ENCODE data around the gene GRAMD2A.

The GRAMD2A gene

DNA sequence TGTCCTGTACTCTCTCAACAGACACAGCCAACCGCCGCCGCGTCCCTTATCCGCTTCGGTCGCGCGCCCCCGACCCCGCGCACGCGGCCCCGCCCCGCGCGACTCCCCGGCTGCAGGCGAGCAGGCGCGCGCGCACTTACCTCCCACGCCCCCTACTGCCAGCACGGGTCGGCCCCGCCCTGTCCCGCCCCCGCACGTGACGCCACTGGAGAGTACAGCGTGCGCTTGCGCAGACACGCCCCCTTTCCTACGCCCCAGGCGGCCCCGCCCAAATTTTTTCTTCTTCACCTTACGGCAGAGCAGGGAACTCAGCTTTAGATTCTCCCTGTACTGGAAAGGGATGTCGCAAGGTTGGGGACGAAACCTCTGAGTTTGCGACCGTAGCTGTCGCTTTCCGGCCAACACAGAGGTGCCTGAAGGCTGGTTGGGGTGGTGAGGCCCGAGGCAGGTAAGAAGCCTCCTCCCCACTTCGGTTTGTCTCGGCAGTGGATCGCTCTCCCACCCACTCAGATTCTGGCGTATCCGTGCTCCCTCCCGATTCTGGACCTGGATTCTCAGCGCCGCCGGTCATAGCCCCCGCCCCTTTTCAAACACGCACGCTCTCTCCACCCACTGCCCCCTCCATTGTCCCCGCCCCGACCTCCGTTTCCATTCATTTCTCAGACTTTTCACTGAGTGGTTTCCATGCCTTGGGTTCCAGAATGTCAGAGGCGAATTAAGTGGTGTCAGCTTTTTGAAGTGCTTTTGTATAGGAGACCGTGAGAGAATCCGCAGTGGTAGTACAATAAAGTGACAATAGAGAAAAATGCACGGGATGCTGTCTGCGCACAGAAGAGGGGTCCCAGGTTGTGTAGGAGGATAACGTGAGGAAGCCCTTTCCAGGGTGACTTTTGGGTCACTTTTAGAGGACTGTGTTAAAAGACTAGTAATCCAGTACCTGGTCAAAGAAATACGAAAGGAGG lies 79.3 kb downstream of the GRAMD2A start, which contains the start of the genes MYO9A and SENP8:
TSS of gene MYO9A (minus strand) at position 134 of the 962 bp plus-strand sequence. CDS start 71,587 bp downstream, outside the sequence.
TSS of gene SENP8 (plus strand) at position 387 of the 962 bp plus-strand sequence. CDS start 21,221 bp downstream, outside the sequence.
- CTCF ChIA-PET, result interaction anchor here (1.0 kb wide), 2 partner anchors 9 to 14 kb away, joined by 3 to 5 read pairs; no protein-coding TSS in a partner anchor

DNA sequence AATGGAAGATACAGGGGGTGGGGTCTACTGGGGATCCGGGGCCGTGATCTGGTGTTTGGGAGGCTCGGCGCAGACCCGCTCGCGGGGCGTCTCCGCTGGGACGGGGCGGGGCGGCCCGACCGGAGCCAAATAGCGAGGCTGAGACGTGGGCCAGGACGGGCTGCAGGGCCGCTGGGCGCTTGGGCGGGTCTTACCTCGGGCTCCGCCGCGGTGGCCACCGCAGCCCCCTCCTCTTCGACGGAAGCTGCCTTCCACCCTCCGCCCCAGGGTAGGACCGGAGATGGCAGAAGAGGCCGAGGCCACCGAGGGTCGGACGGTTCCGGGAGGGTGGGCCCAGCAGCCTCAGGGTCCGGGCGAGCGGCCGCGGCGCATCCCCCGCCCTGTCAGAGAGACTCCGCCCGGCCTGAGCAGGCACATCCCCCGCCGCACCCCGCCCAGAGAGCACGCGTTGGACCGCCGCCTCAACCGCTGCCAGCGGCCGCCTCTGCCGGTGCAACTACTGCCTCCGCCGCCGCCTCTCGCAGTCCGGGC lies 80.0 kb downstream of the GRAMD2A start:
- TF ChIP-seq, protein P1, sequence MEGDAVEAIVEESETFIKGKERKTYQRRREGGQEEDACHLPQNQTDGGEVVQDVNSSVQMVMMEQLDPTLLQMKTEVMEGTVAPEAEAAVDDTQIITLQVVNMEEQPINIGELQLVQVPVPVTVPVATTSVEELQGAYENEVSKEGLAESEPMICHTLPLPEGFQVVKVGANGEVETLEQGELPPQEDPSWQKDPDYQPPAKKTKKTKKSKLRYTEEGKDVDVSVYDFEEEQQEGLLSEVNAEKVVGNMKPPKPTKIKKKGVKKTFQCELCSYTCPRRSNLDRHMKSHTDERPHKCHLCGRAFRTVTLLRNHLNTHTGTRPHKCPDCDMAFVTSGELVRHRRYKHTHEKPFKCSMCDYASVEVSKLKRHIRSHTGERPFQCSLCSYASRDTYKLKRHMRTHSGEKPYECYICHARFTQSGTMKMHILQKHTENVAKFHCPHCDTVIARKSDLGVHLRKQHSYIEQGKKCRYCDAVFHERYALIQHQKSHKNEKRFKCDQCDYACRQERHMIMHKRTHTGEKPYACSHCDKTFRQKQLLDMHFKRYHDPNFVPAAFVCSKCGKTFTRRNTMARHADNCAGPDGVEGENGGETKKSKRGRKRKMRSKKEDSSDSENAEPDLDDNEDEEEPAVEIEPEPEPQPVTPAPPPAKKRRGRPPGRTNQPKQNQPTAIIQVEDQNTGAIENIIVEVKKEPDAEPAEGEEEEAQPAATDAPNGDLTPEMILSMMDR (IDR thresholded peaks at IDR 0.05; ENCODE audit: control extremely low read depth, extremely low read depth, low read depth, missing control alignments), result no peak
- ChIA-PET CTCF (interaction anchor here (1.0 kb wide), 3 partner anchors 9 to 13 kb away, joined by 3 to 5 read pairs (median 3); no protein-coding TSS in a partner anchor), POLR2A (interaction anchor here (0.6 to 1.1 kb wide), 3 partner anchors 10 to 24 kb away, joined by 3 to 5 read pairs (median 4); no protein-coding TSS in a partner anchor)
- peak; percentile 78 for DNase-seq (ENCODE audit: extremely low spot score)

More for the DNA sequence above, 79.3 kb downstream of the GRAMD2A start, which contains the start of the genes MYO9A and SENP8:
- TF ChIP-seq, protein P1 (IDR thresholded peaks at IDR 0.05; ENCODE audit: control extremely low read depth, extremely low read depth, low read depth, missing control alignments), result no peak
- POLR2A ChIA-PET, result interaction anchor here (0.6 to 1.1 kb wide), 3 partner anchors 9 to 23 kb away, joined by 3 to 5 read pairs (median 4); no protein-coding TSS in a partner anchor
- DNase-seq (ENCODE audit: extremely low spot score), result peak; percentile 98

DNA sequence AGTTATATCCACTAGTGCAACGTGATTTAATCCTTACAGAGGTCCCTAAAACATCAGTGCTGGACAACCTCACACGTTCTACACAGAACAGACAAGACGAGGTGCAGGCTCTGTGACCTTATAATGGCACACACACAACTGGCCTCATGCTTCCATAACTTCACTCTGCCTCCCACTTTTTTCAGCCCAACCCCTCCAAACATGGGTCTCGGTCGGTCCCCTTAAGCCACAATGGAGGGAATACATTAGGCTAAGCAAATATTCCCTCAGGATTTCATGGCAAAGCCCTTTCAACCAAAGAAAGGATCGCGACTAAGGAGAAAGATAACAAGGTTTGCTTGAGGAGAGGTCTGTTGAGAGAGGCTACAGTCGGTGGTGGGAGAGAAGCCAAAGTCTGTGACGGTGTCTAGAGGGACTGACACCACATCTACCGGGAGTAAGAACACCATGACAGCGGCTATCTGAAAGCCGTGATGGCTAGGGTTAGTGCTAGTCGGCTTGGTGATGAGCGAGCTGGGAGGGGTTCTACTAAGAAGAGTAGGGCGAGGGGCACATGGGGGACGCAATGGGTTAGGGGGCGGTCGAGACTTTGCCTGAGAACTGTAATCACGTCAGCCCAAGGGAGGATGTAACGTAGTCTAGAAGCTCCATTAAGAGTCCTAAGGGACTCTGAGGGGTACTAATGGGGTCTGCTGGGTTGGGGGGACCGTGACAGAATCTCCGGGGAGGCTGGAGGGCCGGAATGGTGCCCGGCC lies 80.7 kb downstream of the GRAMD2A start:
- DNase-seq (ENCODE audit: extremely low spot score), result no peak
- ChIA-PET CTCF (interaction anchor here (0.7 to 1.0 kb wide), 2 partner anchors 10 to 36 kb away, joined by 3 read pairs; no protein-coding TSS in a partner anchor), POLR2A (no interaction called here)
- TF ChIP-seq, protein P1 (IDR thresholded peaks at IDR 0.05; ENCODE audit: control extremely low read depth, extremely low read depth, low read depth, missing control alignments), result no peak

DNA sequence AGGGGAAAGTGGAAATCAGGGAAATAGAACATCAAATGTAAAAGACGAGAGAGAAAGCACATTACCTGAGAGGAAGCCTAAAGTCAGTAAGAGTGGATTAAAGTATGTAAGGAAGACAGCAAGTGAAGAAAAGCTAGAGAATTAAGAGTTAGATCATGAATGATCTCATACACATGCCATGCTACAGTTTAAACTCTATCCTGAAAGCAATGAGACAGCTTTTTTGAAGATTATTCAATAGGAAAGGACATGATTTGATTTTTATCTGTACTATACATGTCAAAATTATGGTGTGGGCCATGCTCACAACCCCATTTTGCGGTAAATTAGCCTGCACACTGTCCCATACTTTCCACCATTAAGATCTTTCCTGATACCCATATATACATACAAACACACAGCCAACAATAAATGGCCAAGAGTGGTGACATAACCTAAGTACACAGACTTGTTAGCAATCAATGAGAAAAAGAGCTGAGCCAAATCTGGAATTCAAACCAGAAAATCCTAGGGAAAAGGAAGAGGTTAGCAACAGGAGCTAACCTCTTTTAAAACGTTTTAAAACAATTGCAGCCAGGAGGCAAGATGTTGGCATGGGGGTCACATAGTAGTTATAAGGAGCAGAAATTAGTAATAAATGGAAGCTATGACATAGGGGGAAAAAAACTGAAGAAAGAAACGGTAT lies 84.1 kb downstream of the GRAMD2A start:
- DNase-seq (ENCODE audit: extremely low spot score), result no peak
- CTCF ChIA-PET, result interaction anchor here (0.7 to 2.6 kb wide), 6 partner anchors 9 to 312 kb away, joined by 3 to 9 read pairs (median 4); no protein-coding TSS in a partner anchor
- POLR2A ChIA-PET, result no interaction called here
- TF ChIP-seq, protein P1 (IDR thresholded peaks at IDR 0.05; ENCODE audit: control extremely low read depth, extremely low read depth, low read depth, missing control alignments), result no peak

DNA sequence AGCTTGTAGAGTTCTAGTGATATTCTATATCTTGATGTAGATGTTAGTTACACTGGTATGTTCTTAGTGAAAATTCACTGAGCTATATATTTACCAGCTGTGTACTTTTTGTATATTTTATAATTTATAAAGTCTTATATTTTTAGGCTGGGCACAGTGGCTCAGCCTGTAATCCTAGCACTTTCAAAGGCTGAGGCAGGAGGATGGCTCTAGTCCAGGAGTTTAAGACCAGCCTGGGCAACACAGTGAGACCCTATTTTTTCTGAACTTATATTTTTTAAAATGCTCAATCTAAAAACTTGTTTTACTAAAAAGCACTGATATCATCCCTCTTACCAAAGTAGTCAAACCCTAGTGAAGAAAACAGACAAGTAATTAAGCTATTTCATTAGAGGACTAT lies 84.8 kb downstream of the GRAMD2A start:
- CTCF ChIA-PET, result interaction anchor here (0.7 to 2.6 kb wide), 5 partner anchors 9 to 311 kb away, joined by 3 to 9 read pairs (median 4); no protein-coding TSS in a partner anchor
- TF ChIP-seq, protein P1 (IDR thresholded peaks at IDR 0.05; ENCODE audit: control extremely low read depth, extremely low read depth, low read depth, missing control alignments), result no peak
- no peak for DNase-seq (ENCODE audit: extremely low spot score)
- POLR2A ChIA-PET, result no interaction called here

All from GM10248 (cell line).